Neuronal stem cell (in vitro differentiated cells): Measurements from ENCODE around the gene MPP2.
"Not testable (repeated sequence)": the region's sequence is repeated elsewhere in the genome, so short reads cannot be mapped to it uniquely, and the experiment has no call there.

Experiments used
- DNase-seq: peaks from one replicate; pipeline ENCODE4 v3.0.0-alpha.2; 2013; ENCODE audit warnings: low spot score
- H2AFZ ChIP-seq: one replicate; pipeline ENCODE4 v1.6.1; 2013; ENCODE audit warnings: mild to moderate bottlenecking, low read length, inconsistent platforms
- H2AK5ac ChIP-seq: 2 replicates; pipeline ENCODE4 v1.6.1; 2013; ENCODE audit warnings: low read depth, mild to moderate bottlenecking, inconsistent platforms, low read length, moderate library complexity, mixed read lengths
- H2BK120ac ChIP-seq: 2 replicates; pipeline ENCODE4 v1.6.1; 2013; ENCODE audit warnings: low read depth, mild to moderate bottlenecking, inconsistent platforms, low read length, moderate library complexity, mixed read lengths
- H2BK12ac ChIP-seq: one replicate; pipeline ENCODE4 v1.6.1; 2013; ENCODE audit warnings: low read length, inconsistent platforms
- H2BK15ac ChIP-seq: 2 replicates; pipeline ENCODE4 v1.6.1; 2013; ENCODE audit warnings: mild to moderate bottlenecking, low read length, inconsistent platforms, mixed read lengths
- H2BK5ac ChIP-seq: one replicate; pipeline ENCODE4 v1.6.1; 2013; ENCODE audit warnings: inconsistent platforms, mild to moderate bottlenecking, low read length, moderate library complexity
- H3K14ac ChIP-seq: one replicate; pipeline ENCODE4 v1.6.1; 2013; ENCODE audit warnings: low read length, inconsistent platforms
- H3K18ac ChIP-seq: 2 replicates; pipeline ENCODE4 v1.6.1; 2013; ENCODE audit warnings: low read length, inconsistent platforms
- H3K23ac ChIP-seq: 2 replicates; pipeline ENCODE4 v1.6.1; 2013; ENCODE audit warnings: low read depth, mild to moderate bottlenecking, mixed read lengths, low read length, inconsistent platforms; ENCODE audit not compliant: poor library complexity
- H3K27ac ChIP-seq: replicated peaks from 3 replicates; pipeline ENCODE4 v1.5.1; 2013; ENCODE audit warnings: low read length, inconsistent platforms
- H3K27me3 ChIP-seq, 3 experiments: 2 replicates each; pipeline ENCODE4 v1.6.1; 2013; ENCODE audit warnings: low read length in 3 of 3, mild to moderate bottlenecking in 2 of 3, inconsistent platforms in 1 of 3, low read depth in 1 of 3, mixed read lengths in 1 of 3, moderate library complexity in 1 of 3; ENCODE audit not compliant: control insufficient read depth in 3 of 3, insufficient read depth in 3 of 3
- H3K36me3 ChIP-seq, 2 donors: replicated peaks in 1 of 2; 2 replicates each; pipeline ENCODE4 v1.6.1; 2013; ENCODE audit warnings: low read length in 2 of 2; ENCODE audit not compliant: control insufficient read depth in 2 of 2, insufficient read depth in 2 of 2
- H3K4ac ChIP-seq: 2 replicates; pipeline ENCODE4 v1.6.1; 2013; ENCODE audit warnings: inconsistent platforms, mild to moderate bottlenecking, low read length, moderate library complexity
- H3K4me1 ChIP-seq, 2 donors: 1 replicate in 1 of 2; 2 replicates in 1 of 2; pipeline ENCODE4 v1.6.1; 2013; ENCODE audit warnings: low read length in 2 of 2, low read depth in 1 of 2; ENCODE audit not compliant: control insufficient read depth in 2 of 2, insufficient read depth in 1 of 2
- H3K4me2 ChIP-seq: one replicate; pipeline ENCODE4 v1.6.1; 2013; ENCODE audit warnings: mild to moderate bottlenecking, low read length, inconsistent platforms; ENCODE audit not compliant: insufficient read depth, poor library complexity, severe bottlenecking
- H3K4me3 ChIP-seq, 2 donors: 2 replicates each; pipeline ENCODE4 v1.5.1; 2013; ENCODE audit warnings: low read length in 2 of 2, mild to moderate bottlenecking in 2 of 2, inconsistent platforms in 1 of 2, moderate library complexity in 1 of 2
- H3K79me1 ChIP-seq: one replicate; pipeline ENCODE4 v1.6.1; 2013; ENCODE audit warnings: low read depth, mild to moderate bottlenecking, inconsistent platforms, low read length, moderate library complexity
- H3K9ac ChIP-seq: one replicate; pipeline ENCODE4 v1.6.1; 2013; ENCODE audit warnings: mild to moderate bottlenecking, low read depth, low read length, inconsistent platforms; ENCODE audit not compliant: poor library complexity
- H3K9me3 ChIP-seq, 2 donors: replicated peaks in 1 of 2; 2 replicates each; pipeline versions ENCODE3 to v1.6.1; 2013; ENCODE audit warnings: low read length in 2 of 2, mild to moderate bottlenecking in 2 of 2, inconsistent platforms in 1 of 2, low read depth in 1 of 2, mixed read lengths in 1 of 2, moderate library complexity in 1 of 2; ENCODE audit not compliant: control insufficient read depth in 2 of 2, insufficient read depth in 1 of 2
- H4K8ac ChIP-seq: one replicate; pipeline ENCODE4 v1.6.1; 2013; ENCODE audit warnings: low read depth, mild to moderate bottlenecking, inconsistent platforms, low read length, moderate library complexity
- H4K91ac ChIP-seq: one replicate; pipeline ENCODE4 v1.6.1; 2013; ENCODE audit warnings: low read length, low read depth, mild to moderate bottlenecking, inconsistent platforms; ENCODE audit not compliant: poor library complexity
- WGBS, 2 donors: extraction: QIAGEN DNeasy Blood & Tissue Kit; methylation state at CpG; one replicate each; pipeline ENCODE4 v1.1.7; 2013; ENCODE audit warnings: missing lambda C conversion rate in 2 of 2, mixed read lengths in 1 of 2; ENCODE audit not compliant: insufficient read length in 2 of 2, insufficient replicate concordance in 1 of 2; ENCODE audit errors: extremely low coverage in 2 of 2; 5-methylcytosine and 5-hydroxymethylcytosine counted together

Gene MPP2

GRCh38 chr17:43873815-43874214, 33.5 kb downstream of the MPP2 start:
- Histone ChIP-seq H3K79me1 (no peaks in the 10 kb centered on the region), H2BK15ac (no peak overlapping the region), H2BK12ac (no peak overlapping the region), H2AK5ac (no peak overlapping the region), H3K23ac (no peak overlapping the region), H2BK120ac (no peak overlapping the region), H3K4me2 (no peak overlapping the region), H4K8ac (no peak overlapping the region), H3K36me3 (peaks cover 0 to 5% of the 10 kb centered on the region in 2 donors), H2AFZ (no peak overlapping the region), H3K27ac (no peak overlapping the region), H3K14ac (no peak overlapping the region), H3K18ac (no peak overlapping the region), H3K9me3 (no peaks in the 10 kb centered on the region), H3K4me3 (no peak overlapping the region), H3K27me3 (peaks cover 0 to 3% (median 0%) of the 10 kb centered on the region in 3 experiments), H3K4ac (no peak overlapping the region), H2BK5ac (no peak overlapping the region), H4K91ac (no peak overlapping the region), H3K4me1 (peaks cover 2 to 6% of the 10 kb centered on the region in 2 donors), H3K9ac (no peak overlapping the region)
- DNase-seq, result no peak
- no CpG with 5 or more reads among the region's 6 CpGs for WGBS, 2 donors

- no CpG with 5 or more reads among the region's 5 CpGs for WGBS, 2 donors
- H3K4me1 ChIP-seq, result peaks cover 0 to 4% of the 10 kb centered on the region in 2 donors
- H3K18ac ChIP-seq, result no peak overlapping the region
- no peak overlapping the region for H2AK5ac ChIP-seq
- H3K4me2 ChIP-seq, result no peak overlapping the region
- DNase-seq, result no peak
- no peak overlapping the region for H3K23ac ChIP-seq
- H3K79me1 ChIP-seq, result no peaks in the 10 kb centered on the region
- no peak overlapping the region for H3K14ac ChIP-seq
- H3K36me3 ChIP-seq, result peaks cover 0 to 3% of the 10 kb centered on the region in 2 donors
- H2BK12ac ChIP-seq, result no peak overlapping the region
- H3K9ac ChIP-seq, result no peak overlapping the region
- H3K9me3 ChIP-seq, result peaks cover 2% of the 10 kb centered on the region in 2 donors
- no peak overlapping the region for H2BK5ac ChIP-seq
- no peak overlapping the region for H3K4me3 ChIP-seq
- H3K4ac ChIP-seq, result no peak overlapping the region
- H2AFZ ChIP-seq, result no peak overlapping the region
- no peak overlapping the region for H3K27ac ChIP-seq
- H2BK120ac ChIP-seq, result no peak overlapping the region
- peaks cover 0 to 3% (median 0%) of the 10 kb centered on the region in 3 experiments for H3K27me3 ChIP-seq
- no peak overlapping the region for H4K8ac ChIP-seq
- H4K91ac ChIP-seq, result no peak overlapping the region
- H2BK15ac ChIP-seq, result no peak overlapping the region
These were observed 34.2 kb downstream of the MPP2 start for GRCh38 chr17:43873091-43873490.

GRCh38 chr17:43871946-43872690, 35.2 kb downstream of the MPP2 start:
- WGBS, 2 donors, result no CpG with 5 or more reads among the region's 14 CpGs

GRCh38 chr17:43869031-43869430, 38.3 kb downstream of the MPP2 start:
- not testable (repeated sequence) for H3K14ac ChIP-seq, H3K4ac ChIP-seq, H2BK5ac ChIP-seq, H3K9ac ChIP-seq, H2AK5ac ChIP-seq, H4K8ac ChIP-seq, H3K27ac ChIP-seq, H4K91ac ChIP-seq, H3K9me3 ChIP-seq, H3K4me3 ChIP-seq, H3K18ac ChIP-seq, H3K27me3 ChIP-seq, H3K23ac ChIP-seq, H3K79me1 ChIP-seq, H2BK12ac ChIP-seq, H2BK15ac ChIP-seq, H2AFZ ChIP-seq, H3K4me2 ChIP-seq, DNase-seq, H2BK120ac ChIP-seq, H3K36me3 ChIP-seq
- H3K4me1 ChIP-seq, result peaks cover 0 to 12% of the 10 kb centered on the region in 2 donors
- WGBS, 2 donors, result no CpG with 5 or more reads among the region's 6 CpGs

More at GRCh38 chr17:43871946-43872690, 35.2 kb downstream of the MPP2 start:
- Histone ChIP-seq H3K18ac (no peak overlapping the region), H2BK120ac (no peak overlapping the region), H2AFZ (peak overlapping the region; percentile 25), H2BK12ac (no peak overlapping the region), H4K8ac (no peak overlapping the region), H3K9me3 (peaks cover 2% of the 10 kb centered on the region in 2 donors), H3K4me3 (no peak overlapping the region), H3K27me3 (peaks cover 0 to 3% (median 0%) of the 10 kb centered on the region in 3 experiments), H3K4ac (no peak overlapping the region), H3K27ac (no peak overlapping the region), H3K9ac (no peak overlapping the region), H3K79me1 (no peaks in the 10 kb centered on the region), H2BK5ac (no peak overlapping the region), H4K91ac (no peak overlapping the region), H3K14ac (no peak overlapping the region), H2BK15ac (no peak overlapping the region), H3K36me3 (peaks cover 0 to 3% of the 10 kb centered on the region in 2 donors), H3K4me2 (no peak overlapping the region), H2AK5ac (no peak overlapping the region), H3K4me1 (peaks cover 0 to 4% of the 10 kb centered on the region in 2 donors), H3K23ac (no peak overlapping the region)
- no peak for DNase-seq
